GM19023 (cell line): ENCODE measurements around the gene RSPO1.
A peak's percentile ranks its signal among the peaks of the same experiment; 100 is the strongest.
"Not testable (repeated sequence)": the region's sequence is repeated elsewhere in the genome, so short reads cannot be mapped to it uniquely, and the experiment has no call there.

Source experiments
- ATAC-seq: cut with Tn5 transposase; IDR thresholded peaks from one replicate; pipeline ENCODE4 v1.9.1; 2021; ENCODE audit warnings: mild to moderate bottlenecking, moderate library complexity; ENCODE audit not compliant: unreplicated experiment

The RSPO1 gene

GRCh38 chr1:37622131-37622530 lies 12.6 kb downstream of the RSPO1 start:
- no peak for ATAC-seq

GRCh38 chr1:37621326-37621870 lies 13.3 kb downstream of the RSPO1 start:
- ATAC-seq = no peak

GRCh38 chr1:37620707-37621106 lies 14.0 kb downstream of the RSPO1 start:
- no peak for ATAC-seq

GRCh38 chr1:37616330-37616729 lies 18.4 kb downstream of the RSPO1 start:
- no peak for ATAC-seq

- no peak for ATAC-seq
Observed at GRCh38 chr1:37614105-37614504, 20.6 kb downstream of the RSPO1 start.

GRCh38 chr1:37612186-37612585 lies 22.5 kb downstream of the RSPO1 start:
- no peak for ATAC-seq

- ATAC-seq = no peak
Observed at GRCh38 chr1:37609994-37610393, 24.7 kb downstream of the RSPO1 start.

GRCh38 chr1:37609002-37609401 lies 25.7 kb downstream of the RSPO1 start:
- no peak for ATAC-seq

- no peak for ATAC-seq
Observed at GRCh38 chr1:37606481-37607263, 28.0 kb downstream of the RSPO1 start.

- no peak for ATAC-seq
Observed at GRCh38 chr1:37605806-37606474, 28.8 kb downstream of the RSPO1 start.

GRCh38 chr1:37605061-37605650 lies 29.5 kb downstream of the RSPO1 start:
- no peak for ATAC-seq

- no peak for ATAC-seq
Observed at GRCh38 chr1:37602750-37603694, 31.7 kb downstream of the RSPO1 start.

- ATAC-seq = no peak
Observed at GRCh38 chr1:37601441-37601840, 33.3 kb downstream of the RSPO1 start.

- ATAC-seq = no peak
Observed at GRCh38 chr1:37599940-37600339, 34.8 kb downstream of the RSPO1 start.

- no peak for ATAC-seq
Observed at GRCh38 chr1:37596182-37596667, 38.5 kb downstream of the RSPO1 start.

GRCh38 chr1:37595440-37596181 lies 39.1 kb downstream of the RSPO1 start, which contains the start of gene GNL2:
TSS of gene GNL2 (minus strand) at chr1:37595937. CDS start at chr1:37595822, 115 bp downstream.
- peak; percentile 97 for ATAC-seq

- ATAC-seq = no peak
Observed at GRCh38 chr1:37593726-37594125, 41.0 kb downstream of the RSPO1 start.

GRCh38 chr1:37588939-37589338 lies 45.8 kb downstream of the RSPO1 start:
- ATAC-seq = no peak

- ATAC-seq = not testable (repeated sequence)
Observed at GRCh38 chr1:37584544-37584943, 50.1 kb downstream of the RSPO1 start.

- ATAC-seq = no peak
Observed at GRCh38 chr1:37575692-37576091, 59.0 kb downstream of the RSPO1 start.
